ENCODE measurements around the gene IGFBP6.

DNA sequence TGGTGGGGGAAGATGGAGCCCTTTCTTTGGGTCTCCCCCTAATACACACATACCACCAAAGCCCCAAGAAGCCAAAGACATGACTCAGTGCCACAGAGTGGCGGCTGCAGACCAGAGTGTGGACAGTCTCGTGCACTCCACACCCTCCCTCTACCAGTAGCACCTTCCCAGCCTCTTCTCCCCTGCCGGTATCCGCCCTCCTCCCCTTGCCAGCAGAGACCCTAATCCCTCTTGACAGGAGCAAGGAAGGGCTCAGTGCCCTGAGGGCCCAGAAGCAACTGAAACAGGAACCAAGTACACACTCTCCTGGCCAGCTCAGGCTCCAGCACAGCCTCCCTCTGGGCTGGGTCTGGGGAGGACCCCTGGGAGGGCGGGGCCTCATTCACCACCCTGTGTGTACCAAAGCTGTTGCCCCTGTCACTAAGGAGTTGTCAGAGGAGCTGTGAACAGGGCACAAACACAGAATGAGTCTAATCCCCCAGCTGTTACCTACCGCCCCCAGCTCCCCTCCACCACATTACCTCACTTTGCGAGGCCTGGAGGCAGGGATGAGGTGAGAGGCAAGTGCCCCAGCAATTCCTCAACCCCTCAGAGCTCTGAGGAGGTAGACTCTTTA lies 26.5 kb upstream of the IGFBP6 start:
- TF ChIP-seq, protein P1, sequence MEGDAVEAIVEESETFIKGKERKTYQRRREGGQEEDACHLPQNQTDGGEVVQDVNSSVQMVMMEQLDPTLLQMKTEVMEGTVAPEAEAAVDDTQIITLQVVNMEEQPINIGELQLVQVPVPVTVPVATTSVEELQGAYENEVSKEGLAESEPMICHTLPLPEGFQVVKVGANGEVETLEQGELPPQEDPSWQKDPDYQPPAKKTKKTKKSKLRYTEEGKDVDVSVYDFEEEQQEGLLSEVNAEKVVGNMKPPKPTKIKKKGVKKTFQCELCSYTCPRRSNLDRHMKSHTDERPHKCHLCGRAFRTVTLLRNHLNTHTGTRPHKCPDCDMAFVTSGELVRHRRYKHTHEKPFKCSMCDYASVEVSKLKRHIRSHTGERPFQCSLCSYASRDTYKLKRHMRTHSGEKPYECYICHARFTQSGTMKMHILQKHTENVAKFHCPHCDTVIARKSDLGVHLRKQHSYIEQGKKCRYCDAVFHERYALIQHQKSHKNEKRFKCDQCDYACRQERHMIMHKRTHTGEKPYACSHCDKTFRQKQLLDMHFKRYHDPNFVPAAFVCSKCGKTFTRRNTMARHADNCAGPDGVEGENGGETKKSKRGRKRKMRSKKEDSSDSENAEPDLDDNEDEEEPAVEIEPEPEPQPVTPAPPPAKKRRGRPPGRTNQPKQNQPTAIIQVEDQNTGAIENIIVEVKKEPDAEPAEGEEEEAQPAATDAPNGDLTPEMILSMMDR (IDR thresholded peaks at IDR 0.05): no peak
- TF ChIP-seq, protein P2, sequence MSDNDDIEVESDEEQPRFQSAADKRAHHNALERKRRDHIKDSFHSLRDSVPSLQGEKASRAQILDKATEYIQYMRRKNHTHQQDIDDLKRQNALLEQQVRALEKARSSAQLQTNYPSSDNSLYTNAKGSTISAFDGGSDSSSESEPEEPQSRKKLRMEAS (CRISPR knock-in tag; IDR thresholded peaks at IDR 0.05): no peak
- TF ChIP-seq FOXP1 (CRISPR knock-in tag; IDR thresholded peaks at IDR 0.05; ENCODE audit: borderline replicate concordance): no peak
- TF ChIP-seq SP1 (CRISPR knock-in tag; conservative IDR thresholded peaks at IDR 0.05): no peak
- TF ChIP-seq ZNF317 (CRISPR knock-in tag; IDR thresholded peaks at IDR 0.05; ENCODE audit: borderline replicate concordance, low read depth): no peak
- TF ChIP-seq NR3C1 (CRISPR knock-in tag; conservative IDR thresholded peaks at IDR 0.05; ENCODE audit: low read depth): no peak

Measured in WTC11 (cell line).